Mesothelial cell of epicardium (in vitro differentiated cells): ENCODE data around the gene CCDC63. TPM values are rescaled to one million over a fixed set of nuclear protein-coding genes. Genes with fewer than 3 reads are reported as not detected.
"Not testable (repeated sequence)": the region's sequence is repeated elsewhere in the genome, so short reads cannot be mapped to it uniquely, and the experiment has no call there.

Source experiments
- DNase-seq, 2 experiments: peaks; one replicate each; pipeline ENCODE4 v3.0.0; 2021; ENCODE audit warnings: low spot score in 2 of 2; ENCODE audit not compliant: unreplicated experiment in 2 of 2
- H3K27ac Mint-ChIP-seq: 2 replicates; pipeline ENCODE4 v1.8.0; 2021; ENCODE audit warnings: mixed read lengths
- H3K27me3 Mint-ChIP-seq: 2 replicates; pipeline ENCODE4 v1.8.0; 2021; ENCODE audit warnings: low read depth, mixed read lengths
- H3K36me3 Mint-ChIP-seq: 2 replicates; pipeline ENCODE4 v1.8.0; 2021; ENCODE audit warnings: mixed read lengths
- H3K4me1 Mint-ChIP-seq: 2 replicates; pipeline ENCODE4 v1.8.0; 2021; ENCODE audit warnings: mixed read lengths
- H3K4me3 Mint-ChIP-seq: 2 replicates; pipeline ENCODE4 v1.8.0; 2021; ENCODE audit warnings: mild to moderate bottlenecking, moderate library complexity, mixed read lengths
- H3K9me3 Mint-ChIP-seq: 2 replicates; pipeline ENCODE4 v1.8.0; 2021; ENCODE audit warnings: mixed read lengths
- total RNA-seq: library from RNA; stranded (reverse); gene quantifications from 3 replicates; pipeline ENCODE4 v1.2.1, GENCODE V29; 2021
- TF ChIP-seq, protein P1 (sequence below): fragments of 200-600 bp; sonication (generic); IDR thresholded peaks from one replicate; pipeline ENCODE4 v1.5.0; 2021; ENCODE audit warnings: antibody characterized with exemption; ENCODE audit not compliant: unreplicated experiment

CCDC63 gene
- total RNA-seq, 1 donor from 2014 or later, result not detected

DNA sequence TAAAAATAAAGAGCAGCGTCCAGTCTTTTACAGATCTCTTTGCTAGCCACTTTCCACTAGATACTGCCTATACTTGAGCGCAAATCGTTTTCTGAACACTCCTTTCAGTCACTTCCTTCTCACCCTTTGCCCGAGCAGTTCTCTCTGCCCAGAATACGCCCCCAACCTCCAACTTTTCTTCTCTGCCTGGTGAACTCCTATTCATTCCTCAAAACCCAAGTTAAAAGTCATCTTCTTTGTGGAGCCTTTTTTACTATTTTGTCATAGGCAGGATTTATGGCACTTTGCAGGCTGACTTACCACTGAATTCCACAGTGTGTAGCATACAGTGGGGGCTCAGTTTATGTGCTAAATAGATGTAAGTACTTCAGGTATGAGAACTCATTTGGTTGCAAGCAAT is 4.0 kb downstream of the CCDC63 start:
- no peaks in the 10 kb centered on the region for H3K36me3 Mint-ChIP-seq
- no peak for DNase-seq
- H3K4me3 Mint-ChIP-seq, result no peak overlapping the region
- no peak overlapping the region for H3K27ac Mint-ChIP-seq
- TF ChIP-seq, protein P1, sequence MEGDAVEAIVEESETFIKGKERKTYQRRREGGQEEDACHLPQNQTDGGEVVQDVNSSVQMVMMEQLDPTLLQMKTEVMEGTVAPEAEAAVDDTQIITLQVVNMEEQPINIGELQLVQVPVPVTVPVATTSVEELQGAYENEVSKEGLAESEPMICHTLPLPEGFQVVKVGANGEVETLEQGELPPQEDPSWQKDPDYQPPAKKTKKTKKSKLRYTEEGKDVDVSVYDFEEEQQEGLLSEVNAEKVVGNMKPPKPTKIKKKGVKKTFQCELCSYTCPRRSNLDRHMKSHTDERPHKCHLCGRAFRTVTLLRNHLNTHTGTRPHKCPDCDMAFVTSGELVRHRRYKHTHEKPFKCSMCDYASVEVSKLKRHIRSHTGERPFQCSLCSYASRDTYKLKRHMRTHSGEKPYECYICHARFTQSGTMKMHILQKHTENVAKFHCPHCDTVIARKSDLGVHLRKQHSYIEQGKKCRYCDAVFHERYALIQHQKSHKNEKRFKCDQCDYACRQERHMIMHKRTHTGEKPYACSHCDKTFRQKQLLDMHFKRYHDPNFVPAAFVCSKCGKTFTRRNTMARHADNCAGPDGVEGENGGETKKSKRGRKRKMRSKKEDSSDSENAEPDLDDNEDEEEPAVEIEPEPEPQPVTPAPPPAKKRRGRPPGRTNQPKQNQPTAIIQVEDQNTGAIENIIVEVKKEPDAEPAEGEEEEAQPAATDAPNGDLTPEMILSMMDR, result no peak
- H3K9me3 Mint-ChIP-seq, result no peaks in the 10 kb centered on the region
- H3K27me3 Mint-ChIP-seq, result peaks cover 53% of the 10 kb centered on the region
- H3K4me1 Mint-ChIP-seq, result peaks cover 9% of the 10 kb centered on the region

DNA sequence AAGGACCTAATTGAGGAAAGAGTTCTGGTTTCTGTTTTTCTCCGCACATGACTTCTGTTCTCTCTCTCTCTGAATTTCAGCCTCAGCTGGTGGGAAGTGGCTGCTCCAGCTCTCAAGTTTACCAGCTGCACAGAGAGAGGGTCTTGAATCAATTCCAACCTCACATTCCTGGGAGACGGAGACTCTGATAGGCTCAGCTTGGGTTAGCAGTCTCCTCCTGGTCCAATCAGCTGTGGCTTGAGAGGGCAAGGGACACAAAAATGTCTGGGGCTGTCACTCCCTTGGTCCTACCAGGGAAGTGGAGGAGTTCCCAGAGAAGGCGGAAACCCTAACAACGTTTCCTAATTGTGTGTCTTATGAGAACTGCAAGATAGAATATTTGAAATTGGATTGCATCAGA is 7.0 kb downstream of the CCDC63 start:
- no peaks in the 10 kb centered on the region for H3K9me3 Mint-ChIP-seq
- peaks cover 24% of the 10 kb centered on the region for H3K27me3 Mint-ChIP-seq

DNA sequence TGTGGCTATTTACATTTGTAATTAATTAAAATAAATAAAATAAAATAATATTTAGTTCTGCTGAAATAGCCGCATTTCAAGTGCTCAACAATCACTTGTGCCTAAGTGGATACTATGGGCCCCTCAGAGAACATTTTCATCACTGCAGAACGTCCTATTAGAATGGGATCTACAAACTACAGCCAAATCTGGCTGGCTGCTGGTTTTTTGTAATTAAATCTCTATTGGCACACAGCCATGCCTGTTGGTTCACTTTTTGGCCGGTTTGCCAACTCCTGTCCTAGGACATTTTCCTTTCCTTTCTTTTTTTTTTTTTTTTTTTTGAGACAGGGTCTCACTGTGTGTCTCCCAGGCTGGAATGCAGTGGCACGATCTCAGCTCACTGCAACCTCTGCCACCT is 9.8 kb downstream of the CCDC63 start:
- H3K27me3 Mint-ChIP-seq, result peaks cover 4% of the 10 kb centered on the region
- H3K9me3 Mint-ChIP-seq, result no peaks in the 10 kb centered on the region
- H3K36me3 Mint-ChIP-seq, result no peaks in the 10 kb centered on the region
- H3K27ac Mint-ChIP-seq, result no peak overlapping the region
- TF ChIP-seq, protein P1, result no peak
- DNase-seq, result no peak
- no peak overlapping the region for H3K4me3 Mint-ChIP-seq
- peaks cover 8% of the 10 kb centered on the region for H3K4me1 Mint-ChIP-seq

More for the DNA sequence above, 7.0 kb downstream of the CCDC63 start:
- H3K27ac Mint-ChIP-seq, result peak overlapping the region; percentile 74
- TF ChIP-seq, protein P1, result no peak
- H3K4me1 Mint-ChIP-seq, result peaks cover 6% of the 10 kb centered on the region
- DNase-seq, result no peak
- H3K36me3 Mint-ChIP-seq, result no peaks in the 10 kb centered on the region
- H3K4me3 Mint-ChIP-seq, result no peak overlapping the region

DNA sequence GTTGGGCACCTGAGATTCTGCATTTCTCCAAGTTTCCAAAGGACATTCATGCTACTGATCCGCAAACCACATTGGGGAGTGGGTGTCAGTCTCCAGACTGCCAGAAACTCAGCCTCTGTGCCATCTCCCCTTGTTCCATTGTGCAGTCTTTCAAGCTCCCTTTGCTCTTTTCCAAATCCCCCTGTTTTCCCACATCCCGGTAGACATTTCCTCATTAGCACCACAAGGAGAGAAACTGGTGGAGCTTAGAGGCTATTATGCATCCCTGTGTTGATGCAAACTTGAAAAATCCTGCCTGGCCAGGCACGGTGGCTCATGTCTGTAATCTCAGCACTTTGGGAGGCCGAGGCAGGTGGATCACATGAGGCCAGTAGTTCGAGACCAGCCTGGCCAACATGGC is 10.7 kb downstream of the CCDC63 start:
- Mint-ChIP-seq H3K36me3 (no peaks in the 10 kb centered on the region), H3K27me3 (no peaks in the 10 kb centered on the region), H3K4me3 (no peak overlapping the region), H3K9me3 (no peaks in the 10 kb centered on the region), H3K27ac (no peak overlapping the region), H3K4me1 (peaks cover 8% of the 10 kb centered on the region)
- TF ChIP-seq, protein P1, result no peak
- no peak for DNase-seq

DNA sequence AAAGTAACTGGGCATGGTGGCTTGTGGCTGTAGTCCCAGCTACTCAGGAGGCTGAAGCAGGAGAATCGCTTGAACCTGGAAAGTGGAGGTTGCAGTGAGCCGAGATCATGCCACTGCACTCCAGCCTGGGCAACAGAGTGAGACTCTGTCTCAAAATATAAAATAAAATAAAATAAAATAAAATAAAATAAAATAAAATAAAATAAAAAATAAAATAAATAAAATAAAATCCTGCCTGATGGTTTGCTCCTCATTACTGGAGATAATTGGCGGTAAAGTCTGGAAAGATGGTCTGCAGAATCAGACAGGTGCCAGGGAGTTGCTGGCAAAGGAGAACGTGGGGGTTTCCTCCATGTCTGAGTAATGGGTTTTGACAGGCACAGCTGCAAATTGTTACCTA is 11.2 kb downstream of the CCDC63 start:
- not testable (repeated sequence) for H3K4me1 Mint-ChIP-seq, DNase-seq, H3K36me3 Mint-ChIP-seq, H3K27me3 Mint-ChIP-seq, H3K27ac Mint-ChIP-seq, H3K4me3 Mint-ChIP-seq, H3K9me3 Mint-ChIP-seq

DNA sequence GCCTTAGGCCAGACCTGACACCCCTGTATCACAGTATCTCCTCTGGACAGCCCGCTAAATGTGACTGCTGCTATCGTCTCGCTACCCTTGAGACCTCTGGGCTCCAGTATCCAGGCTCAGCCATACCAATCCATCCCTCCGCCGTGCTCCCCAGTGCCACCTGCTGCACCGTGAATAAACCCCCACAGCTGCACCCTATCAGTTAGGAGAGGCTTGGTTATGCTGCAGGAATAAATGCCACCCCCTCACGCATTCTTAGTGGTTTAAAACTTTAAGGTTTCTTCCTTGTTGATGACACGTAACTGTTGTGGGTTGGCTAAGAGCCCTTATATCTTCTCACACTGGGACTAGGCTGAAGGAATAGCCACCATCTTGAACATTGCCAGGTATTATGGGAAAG is 12.1 kb downstream of the CCDC63 start:
- Mint-ChIP-seq H3K27me3 (no peaks in the 10 kb centered on the region), H3K9me3 (no peaks in the 10 kb centered on the region), H3K4me1 (peaks cover 4% of the 10 kb centered on the region), H3K36me3 (no peaks in the 10 kb centered on the region), H3K27ac (no peak overlapping the region), H3K4me3 (no peak overlapping the region)
- TF ChIP-seq, protein P1, result no peak
- no peak for DNase-seq
